ENCODE results near the gene TMEM272.

DNA sequence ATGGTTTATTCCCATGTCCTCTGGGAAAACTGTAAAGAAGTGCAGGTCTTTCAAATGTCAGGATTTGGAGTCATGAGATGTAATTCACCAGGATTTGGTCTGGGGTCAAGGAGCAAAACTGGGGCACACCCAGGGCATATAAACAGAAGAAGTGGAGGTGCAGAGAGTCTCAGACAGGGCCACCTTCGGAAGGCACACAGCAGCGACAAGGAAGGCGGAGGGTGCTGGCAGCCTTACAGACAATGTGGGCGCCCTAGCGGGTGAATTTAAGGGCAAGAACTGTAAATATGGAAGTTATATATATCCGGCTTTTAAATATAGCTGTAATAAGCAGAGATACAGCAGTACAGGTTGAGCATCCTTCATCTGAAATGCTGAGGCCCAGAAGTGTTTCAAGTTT, 72.2 kb downstream of the TMEM272 start:
- TF ChIP-seq POLR2A (IDR thresholded peaks at IDR 0.05; ENCODE audit: low read depth, low read length) (no peak), POLR2AphosphoS5 (IDR thresholded peaks at IDR 0.05; ENCODE audit: low read depth, low read length) (no peak), TAF1 (IDR thresholded peaks at IDR 0.05; ENCODE audit: borderline replicate concordance, low read depth, low read length) (no peak)

All from GM12892 (cell line).